Upper lobe of left lung (tissue), 6 donors: Measurements from ENCODE around the gene GALNT2. TPM values are rescaled to one million over a fixed set of nuclear protein-coding genes. Genes with fewer than 3 reads are reported as not detected.

Source experiments
- ATAC-seq, 2 donors: fragments of 200-7000 bp; cut with Tn5 transposase; one replicate each; pipeline ENCODE4 v1.9.1; 2022; ENCODE audit warnings: mild to moderate bottlenecking in 2 of 2, moderate library complexity in 2 of 2; ENCODE audit not compliant: low FRiP score in 2 of 2
- DNase-seq, 2 donors: peaks; one replicate each; pipeline ENCODE4 v3.0.0-alpha.2; 2019 to 2020
- H3K27ac ChIP-seq, 4 donors: fragments of 200-600 bp; sonication (generic); one replicate each; pipeline ENCODE4 v1.5.1; 2016 to 2019
- H3K27me3 ChIP-seq, 4 donors: fragments of 200-600 bp; sonication (generic); one replicate each; pipeline ENCODE4 v1.5.1; 2017 to 2019
- H3K36me3 ChIP-seq, 4 donors: fragments of 200-600 bp; sonication (generic); one replicate each; pipeline ENCODE4 v1.5.1; 2016 to 2019
- H3K4me1 ChIP-seq, 4 donors: fragments of 200-600 bp; sonication (generic); one replicate each; pipeline ENCODE4 v1.5.1; 2018 to 2019
- H3K4me3 ChIP-seq, 4 donors: fragments of 200-600 bp; sonication (generic); one replicate each; pipeline ENCODE4 v1.5.1; 2017 to 2019; ENCODE audit warnings: mild to moderate bottlenecking in 2 of 4, moderate library complexity in 1 of 4
- H3K9me3 ChIP-seq, 4 donors: fragments of 200-600 bp; sonication (generic); one replicate each; pipeline ENCODE4 v1.5.1; 2018 to 2019
- EP300 ChIP-seq, 4 donors: sonication (generic); formaldehyde crosslinking; IDR thresholded peaks; one replicate each; pipeline ENCODE4 v1.5.1; 2017; ENCODE audit warnings: antibody characterized with exemption in 4 of 4, control low read depth in 2 of 4
- POLR2A ChIP-seq, 4 donors: fragments of 450-650 bp; IDR thresholded peaks; one replicate each; pipeline ENCODE4 v1.5.1; 2016 to 2017; ENCODE audit warnings: antibody characterized with exemption in 4 of 4, mild to moderate bottlenecking in 2 of 4
- POLR2AphosphoS5 ChIP-seq, 2 donors: sonication (generic); formaldehyde crosslinking; IDR thresholded peaks; one replicate each; pipeline ENCODE4 v1.5.1; 2017; ENCODE audit warnings: antibody characterized with exemption in 2 of 2
- WGBS, 2 donors: methylation state at CpG; one replicate each; pipeline ENCODE4 v1.1.5; 2017 to 2018; 5-methylcytosine and 5-hydroxymethylcytosine counted together
- total RNA-seq, 6 donors: library from RNA; depleted of rRNA in 4 of 6; stranded (reverse); fragments of >200 nt in 4 of 6; gene quantifications; one replicate each; pipeline versions ENCODE4 v1.1.0 to v1.2.1, GENCODE V29; 2016 to 2021
- TF ChIP-seq, protein P1 (sequence below), 6 experiments: fragments of 450-650 bp in 4 of 6; fragments of 200-600 bp in 2 of 6; sonication (generic) in 2 of 6; IDR thresholded peaks; one replicate each; pipeline ENCODE4 v1.5.1; 2016 to 2019; ENCODE audit warnings: antibody characterized with exemption in 6 of 6
- donor health status: DM: no; HTN: no; CAD: no; lungs with moderate emphysema.
- donor health status: DM: no; HTN: yes; CAD: no; lungs with severe emphysema.

Gene GALNT2
- total RNA-seq, 6 donors from 2014 or later: 51.3 to 62.3 (median 56.2) TPM

DNA sequence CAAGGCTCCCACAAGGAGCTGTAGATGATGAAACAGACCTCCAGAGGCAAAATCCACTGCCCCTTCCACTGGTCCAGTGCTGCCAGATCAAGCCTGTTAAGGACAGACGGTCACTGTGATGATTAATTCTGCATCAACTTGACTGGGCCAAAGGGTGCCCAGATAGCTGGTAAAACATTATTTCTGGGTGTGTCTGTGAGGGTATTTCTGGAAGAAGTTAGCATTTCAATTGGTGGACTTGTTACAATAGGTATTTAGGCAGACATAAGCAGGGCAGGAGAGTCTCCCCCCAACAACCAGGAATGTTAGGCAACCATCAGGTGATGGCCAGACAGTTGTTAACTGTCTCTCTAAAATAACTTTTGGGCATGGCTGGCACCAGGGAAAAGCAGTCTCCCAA is 40.9 kb upstream of the GALNT2 start:
- H3K27ac ChIP-seq: no peak overlapping the region
- DNase-seq: no peak
- ATAC-seq: no peak
- H3K9me3 ChIP-seq: peaks cover 0 to 6% (median 3%) of the 10 kb centered on the region in 4 donors
- no peak overlapping the region for H3K4me3 ChIP-seq
- TF ChIP-seq EP300 (IDR thresholded peaks at IDR 0.05) (no peak), POLR2A (IDR thresholded peaks at IDR 0.05) (no peak)
- TF ChIP-seq, protein P1, sequence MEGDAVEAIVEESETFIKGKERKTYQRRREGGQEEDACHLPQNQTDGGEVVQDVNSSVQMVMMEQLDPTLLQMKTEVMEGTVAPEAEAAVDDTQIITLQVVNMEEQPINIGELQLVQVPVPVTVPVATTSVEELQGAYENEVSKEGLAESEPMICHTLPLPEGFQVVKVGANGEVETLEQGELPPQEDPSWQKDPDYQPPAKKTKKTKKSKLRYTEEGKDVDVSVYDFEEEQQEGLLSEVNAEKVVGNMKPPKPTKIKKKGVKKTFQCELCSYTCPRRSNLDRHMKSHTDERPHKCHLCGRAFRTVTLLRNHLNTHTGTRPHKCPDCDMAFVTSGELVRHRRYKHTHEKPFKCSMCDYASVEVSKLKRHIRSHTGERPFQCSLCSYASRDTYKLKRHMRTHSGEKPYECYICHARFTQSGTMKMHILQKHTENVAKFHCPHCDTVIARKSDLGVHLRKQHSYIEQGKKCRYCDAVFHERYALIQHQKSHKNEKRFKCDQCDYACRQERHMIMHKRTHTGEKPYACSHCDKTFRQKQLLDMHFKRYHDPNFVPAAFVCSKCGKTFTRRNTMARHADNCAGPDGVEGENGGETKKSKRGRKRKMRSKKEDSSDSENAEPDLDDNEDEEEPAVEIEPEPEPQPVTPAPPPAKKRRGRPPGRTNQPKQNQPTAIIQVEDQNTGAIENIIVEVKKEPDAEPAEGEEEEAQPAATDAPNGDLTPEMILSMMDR (IDR thresholded peaks at IDR 0.05): no peak
- H3K4me1 ChIP-seq: no peaks in the 10 kb centered on the region
- H3K36me3 ChIP-seq: no peaks in the 10 kb centered on the region
- H3K27me3 ChIP-seq: no peaks in the 10 kb centered on the region
- 38 to 80% methylated on average over 1 of the region's 1 CpG for WGBS, 2 donors

DNA sequence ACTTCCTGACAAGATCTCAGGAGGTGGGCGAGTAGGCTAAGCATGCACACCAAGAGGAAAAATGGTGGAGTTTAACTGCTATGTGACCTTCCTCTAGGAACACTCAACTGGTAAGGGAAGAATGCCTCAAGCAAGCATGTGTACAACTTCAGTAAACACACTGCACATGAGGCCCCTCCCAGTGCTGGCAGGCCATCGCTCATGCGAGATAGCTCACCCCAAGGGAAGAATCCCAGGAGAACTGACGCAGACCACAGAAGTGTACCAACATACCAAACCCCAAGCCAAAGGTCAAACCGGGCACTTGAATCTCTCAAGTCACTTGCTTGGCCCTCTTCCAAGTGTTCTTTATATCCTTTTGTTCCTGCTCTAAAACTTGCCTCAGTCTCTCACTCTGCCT is 40.5 kb upstream of the GALNT2 start:
- DNase-seq: no peak
- TF ChIP-seq POLR2A (IDR thresholded peaks at IDR 0.05) (no peak), POLR2AphosphoS5 (IDR thresholded peaks at IDR 0.05) (no peak), EP300 (IDR thresholded peaks at IDR 0.05) (no peak)
- TF ChIP-seq, protein P1 (IDR thresholded peaks at IDR 0.05): no peak
- no peak overlapping the region for H3K27ac ChIP-seq
- WGBS, 2 donors: 67 to 81% methylated on average over 4 to 5 of the region's 5 CpGs
- H3K27me3 ChIP-seq: no peaks in the 10 kb centered on the region
- no peaks in the 10 kb centered on the region for H3K4me1 ChIP-seq
- H3K9me3 ChIP-seq: peaks cover 0 to 6% (median 3%) of the 10 kb centered on the region in 4 donors
- ATAC-seq: no peak
- H3K4me3 ChIP-seq: no peak overlapping the region
- no peaks in the 10 kb centered on the region for H3K36me3 ChIP-seq

DNA sequence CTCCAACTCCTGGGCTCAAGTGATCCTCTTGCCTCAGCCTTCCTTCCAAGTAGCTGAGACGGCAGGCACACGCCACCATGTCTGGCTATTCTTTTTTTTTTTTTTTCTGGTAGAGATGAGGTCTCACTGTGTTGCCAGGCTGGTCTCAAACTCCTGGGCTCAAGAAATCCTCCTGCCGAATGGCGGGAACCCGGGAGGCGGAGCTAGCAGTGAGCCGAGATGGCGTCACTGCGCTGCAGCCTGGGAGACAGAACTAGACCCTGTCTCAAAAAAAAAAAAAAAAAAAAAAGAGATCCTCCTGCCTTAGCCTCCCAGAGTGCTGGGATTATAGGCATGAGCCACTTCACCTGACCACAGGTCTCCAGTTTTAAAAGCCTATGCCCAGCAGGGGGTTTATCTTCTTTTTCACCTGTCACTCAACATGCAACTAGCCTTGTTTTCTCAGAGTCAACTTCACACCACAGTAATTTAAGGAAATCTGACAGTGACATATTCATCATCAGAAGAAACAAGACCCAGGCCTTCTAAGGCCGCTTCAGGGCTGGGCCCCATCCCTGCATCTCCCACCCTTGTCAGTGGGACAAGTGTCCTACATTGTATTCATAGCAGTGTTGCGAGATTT is 38.3 kb upstream of the GALNT2 start:
- Histone ChIP-seq H3K9me3 (peaks cover 0 to 6% (median 3%) of the 10 kb centered on the region in 4 donors), H3K4me3 (no peak overlapping the region), H3K36me3 (no peaks in the 10 kb centered on the region), H3K27me3 (no peaks in the 10 kb centered on the region), H3K27ac (no peak overlapping the region), H3K4me1 (no peaks in the 10 kb centered on the region)
- TF ChIP-seq, protein P1 (IDR thresholded peaks at IDR 0.05): no peak
- TF ChIP-seq POLR2AphosphoS5 (IDR thresholded peaks at IDR 0.05) (no peak), EP300 (IDR thresholded peaks at IDR 0.05) (no peak), POLR2A (IDR thresholded peaks at IDR 0.05) (no peak)
- DNase-seq (no peak), ATAC-seq (no peak)
- WGBS, 2 donors: 89 to 93% methylated on average over 11 of the region's 11 CpGs

DNA sequence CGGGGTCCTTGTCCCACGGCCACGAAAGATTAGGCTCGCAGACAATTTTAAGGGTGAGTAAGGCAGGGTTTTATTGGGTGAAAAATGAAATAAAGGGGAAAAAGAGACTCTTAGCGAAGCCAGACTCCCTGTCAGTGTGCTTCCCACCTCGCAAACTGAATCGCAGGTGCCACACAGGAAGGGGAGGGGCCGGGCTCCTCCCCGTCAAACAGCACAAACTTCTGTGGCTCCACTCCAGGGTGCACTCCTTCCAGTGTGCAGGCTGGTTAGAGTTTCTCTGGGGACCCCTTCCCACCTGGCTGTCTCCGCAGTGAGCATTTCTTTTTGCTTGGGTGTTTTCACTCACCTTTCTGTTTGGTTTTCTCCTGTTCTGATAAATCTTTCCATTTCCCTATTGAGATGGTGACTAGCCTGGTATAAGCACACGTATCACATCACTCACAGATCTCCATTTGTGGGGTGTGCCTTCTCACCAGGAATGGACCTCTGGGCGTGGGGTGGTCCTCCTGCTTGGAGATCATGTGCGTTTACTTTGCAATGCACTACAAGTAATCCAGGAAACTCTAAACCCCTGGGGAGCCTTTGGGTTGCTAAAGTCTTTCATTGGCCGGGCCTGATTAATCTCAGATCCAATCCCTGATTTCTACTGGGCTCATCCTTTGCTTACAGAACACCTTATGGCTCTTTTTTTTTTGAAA is 37.6 kb upstream of the GALNT2 start:
- TF ChIP-seq, protein P1 (IDR thresholded peaks at IDR 0.05): no peak
- no peak for TF ChIP-seq POLR2AphosphoS5 (IDR thresholded peaks at IDR 0.05)
- no peak for TF ChIP-seq EP300 (IDR thresholded peaks at IDR 0.05)
- no peak for TF ChIP-seq POLR2A (IDR thresholded peaks at IDR 0.05)
- Histone ChIP-seq H3K27me3 (no peaks in the 10 kb centered on the region), H3K4me1 (no peaks in the 10 kb centered on the region), H3K4me3 (no peak overlapping the region), H3K27ac (no peak overlapping the region), H3K36me3 (no peaks in the 10 kb centered on the region), H3K9me3 (peaks cover 0 to 6% (median 3%) of the 10 kb centered on the region in 4 donors)
- WGBS, 2 donors: 74% methylated on average over 14 of the region's 14 CpGs
- ATAC-seq: no peak
- no peak for DNase-seq
